Fibroblast of villous mesenchyme (primary cell): ENCODE measurements around the gene FAM162A. TPM values are rescaled to one million over a fixed set of nuclear protein-coding genes. Genes with fewer than 3 reads are reported as not detected.

Source experiments
- DNase-seq: peaks from one replicate; pipeline ENCODE4 v3.0.0-alpha.2; 2010; ENCODE audit warnings: low read depth
- H3K4me3 ChIP-seq: 2 replicates; pipeline ENCODE4 v1.5.1; 2011; ENCODE audit warnings: low read depth, mild to moderate bottlenecking, low read length
- CTCF ChIP-seq: IDR thresholded peaks from 2 replicates; pipeline ENCODE4 v1.5.1; 2012; ENCODE audit warnings: low read depth, mild to moderate bottlenecking, low read length; ENCODE audit not compliant: insufficient read depth
- total RNA-seq: library from RNA; depleted of rRNA; stranded (reverse); fragments of >200 nt; gene quantifications from 2 replicates; pipeline ENCODE4 v1.2.3, GENCODE V29; 2012

The FAM162A gene
- total RNA-seq, 1 donor, result 7.3 TPM

DNA sequence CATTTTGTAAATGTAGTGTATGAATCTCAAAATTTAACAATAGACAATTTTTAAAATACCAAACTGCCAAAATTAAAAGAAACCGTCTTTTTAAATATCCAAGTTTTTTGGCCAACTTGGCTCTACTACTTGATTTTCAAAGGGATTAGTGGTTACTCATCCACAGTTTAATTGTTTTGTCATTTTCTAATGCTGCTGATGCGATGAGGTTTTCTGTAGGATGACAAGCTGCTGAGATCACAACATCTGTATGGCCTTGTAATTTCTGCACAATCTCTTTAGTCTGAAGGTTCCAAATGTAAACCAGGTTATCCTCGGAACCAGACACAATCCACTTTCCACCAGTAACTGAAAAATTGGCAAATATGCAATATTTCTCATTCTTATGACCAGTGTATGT is 30.4 kb downstream of the FAM162A start:
- no peak overlapping the region for H3K4me3 ChIP-seq
- no peak for DNase-seq
- TF ChIP-seq CTCF, result no peak

DNA sequence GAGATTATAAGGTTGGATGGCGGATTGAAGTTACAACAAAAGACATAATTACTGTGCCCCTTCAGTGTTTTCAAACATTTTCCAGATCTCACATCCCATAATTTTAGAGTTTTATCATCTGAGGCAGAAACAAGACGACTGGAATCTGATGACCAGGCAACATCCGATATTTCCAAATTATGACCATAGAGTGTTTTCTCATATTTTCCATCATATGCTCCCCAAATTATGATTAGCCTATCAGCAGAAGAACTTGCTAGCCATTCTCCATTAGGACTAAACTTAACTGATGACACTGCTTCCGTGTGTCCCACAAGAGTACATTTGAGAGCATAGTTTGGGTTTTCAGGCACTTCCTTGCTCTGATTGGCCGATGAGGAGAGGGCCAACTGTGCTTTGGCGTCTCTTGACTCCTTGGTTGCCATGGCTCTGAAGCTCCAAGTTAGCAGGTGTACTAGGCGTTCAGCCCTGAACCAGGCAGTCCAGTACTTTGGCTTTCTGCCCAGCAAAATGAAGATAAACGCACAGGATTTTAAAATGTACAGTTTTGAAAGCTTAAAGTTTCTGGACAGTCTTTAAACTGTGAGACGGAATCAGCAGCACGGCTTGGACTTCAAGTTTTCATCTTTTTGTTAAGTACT is 31.2 kb downstream of the FAM162A start:
- no peak for TF ChIP-seq CTCF

GRCh38 chr3:122415762-122416654 is 32.0 kb downstream of the FAM162A start, which contains the start of gene WDR5B:
Gene WDR5B (minus strand): TSS chr3:122416062. CDS start chr3:122415528, 534 bp downstream.
- no peak for TF ChIP-seq CTCF
- DNase-seq, result peak; percentile 98
- peak within 1 kb of the TSS; percentile 99 for H3K4me3 ChIP-seq

More for the DNA sequence above, 31.2 kb downstream of the FAM162A start:
- peak overlapping the region; percentile 99 for H3K4me3 ChIP-seq
- DNase-seq, result peak; percentile 48

DNA sequence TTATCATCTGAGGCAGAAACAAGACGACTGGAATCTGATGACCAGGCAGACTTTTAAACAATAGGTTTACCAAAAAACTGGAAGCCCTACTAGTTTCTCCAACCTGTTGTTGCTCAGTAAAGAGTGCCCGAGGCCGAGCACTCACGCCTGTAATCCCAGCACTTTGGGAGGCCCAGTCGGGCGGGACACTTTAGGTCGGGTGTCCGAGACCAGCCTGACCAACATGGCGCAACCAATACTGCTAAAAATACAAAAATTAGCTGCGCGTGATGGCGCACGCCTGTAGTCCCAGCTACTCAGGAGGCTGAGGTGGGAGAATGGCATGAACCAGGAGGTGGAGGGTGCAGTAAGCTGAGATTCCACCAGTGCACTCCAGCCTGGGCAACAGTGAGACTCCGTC is 33.0 kb downstream of the FAM162A start:
- no peak for TF ChIP-seq CTCF
- H3K4me3 ChIP-seq, result peak overlapping the region; percentile 99
- peak; percentile 47 for DNase-seq

- no peak overlapping the region for H3K4me3 ChIP-seq
- TF ChIP-seq CTCF, result no peak
- no peak for DNase-seq
These were observed 37.1 kb downstream of the FAM162A start for GRCh38 chr3:122421101-122421500.

- no peak overlapping the region for H3K4me3 ChIP-seq
- DNase-seq, result no peak
- TF ChIP-seq CTCF, result no peak
These were observed 37.9 kb downstream of the FAM162A start for GRCh38 chr3:122421836-122422235.
